NCI-H2171 treated with DMSO at 0.1 percent for 48 hours (cell line): ENCODE results near the gene ST7.
"Not testable (repeated sequence)": the region's sequence is repeated elsewhere in the genome, so short reads cannot be mapped to it uniquely, and the experiment has no call there.

Experiments used
- DNase-seq: peaks from one replicate; lab custom pipeline; 2025; lab: John Stamatoyannopoulos, UW

Gene ST7, protein sequence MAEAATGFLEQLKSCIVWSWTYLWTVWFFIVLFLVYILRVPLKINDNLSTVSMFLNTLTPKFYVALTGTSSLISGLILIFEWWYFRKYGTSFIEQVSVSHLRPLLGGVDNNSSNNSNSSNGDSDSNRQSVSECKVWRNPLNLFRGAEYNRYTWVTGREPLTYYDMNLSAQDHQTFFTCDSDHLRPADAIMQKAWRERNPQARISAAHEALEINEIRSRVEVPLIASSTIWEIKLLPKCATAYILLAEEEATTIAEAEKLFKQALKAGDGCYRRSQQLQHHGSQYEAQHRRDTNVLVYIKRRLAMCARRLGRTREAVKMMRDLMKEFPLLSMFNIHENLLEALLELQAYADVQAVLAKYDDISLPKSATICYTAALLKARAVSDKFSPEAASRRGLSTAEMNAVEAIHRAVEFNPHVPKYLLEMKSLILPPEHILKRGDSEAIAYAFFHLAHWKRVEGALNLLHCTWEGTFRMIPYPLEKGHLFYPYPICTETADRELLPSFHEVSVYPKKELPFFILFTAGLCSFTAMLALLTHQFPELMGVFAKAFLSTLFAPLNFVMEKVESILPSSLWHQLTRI

DNA sequence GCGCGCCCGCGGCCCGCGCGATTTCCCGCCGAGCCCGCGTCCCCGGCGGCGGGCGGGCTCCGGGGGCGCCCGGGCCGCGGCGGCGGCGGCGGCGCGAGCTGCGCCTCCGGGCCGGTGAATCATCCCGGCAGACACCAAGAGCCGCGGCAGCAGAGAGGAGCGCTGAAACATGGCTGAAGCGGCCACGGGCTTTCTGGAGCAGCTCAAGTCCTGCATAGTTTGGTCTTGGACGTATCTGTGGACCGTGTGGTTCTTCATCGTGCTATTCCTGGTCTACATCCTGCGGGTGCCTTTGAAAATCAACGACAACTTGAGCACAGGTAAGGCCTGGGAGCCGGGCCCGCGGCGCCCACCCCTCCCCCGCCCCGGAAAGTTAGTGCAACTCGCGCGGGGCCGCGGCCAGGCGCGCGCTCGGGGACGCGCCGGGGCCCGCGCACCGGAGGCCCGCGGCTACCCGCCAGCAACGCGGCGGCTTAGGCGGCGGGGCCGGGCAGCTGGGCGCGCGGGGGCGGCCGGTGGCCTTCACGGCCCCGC lies at the start of gene ST7:
Gene ST7, plus strand, starts transcription at position 130 of the 534 bp plus-strand sequence. Its CDS starts 40 bp downstream, at position 170.
- DNase-seq, result peak; percentile 78

DNA sequence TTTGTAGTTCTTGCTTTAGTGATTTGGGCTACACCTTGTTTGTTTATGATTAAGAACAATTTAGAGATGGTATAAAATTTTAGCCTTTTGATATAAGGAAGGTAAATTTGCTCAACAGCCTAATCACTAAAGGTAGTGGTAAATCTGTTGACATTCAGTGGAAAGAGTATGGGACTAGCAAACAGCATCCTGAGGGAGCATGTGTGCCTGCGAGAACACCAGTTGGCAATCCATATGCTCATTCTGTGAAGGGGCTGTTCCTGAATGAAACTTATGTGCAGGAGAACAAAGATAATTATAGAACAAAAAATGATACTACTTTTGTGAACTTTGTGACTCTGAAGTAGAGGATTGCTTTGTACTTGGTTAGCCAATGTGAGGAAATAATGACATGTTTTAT lies 46.9 kb upstream of the ST7 start:
- DNase-seq, result peak; percentile 19

DNA sequence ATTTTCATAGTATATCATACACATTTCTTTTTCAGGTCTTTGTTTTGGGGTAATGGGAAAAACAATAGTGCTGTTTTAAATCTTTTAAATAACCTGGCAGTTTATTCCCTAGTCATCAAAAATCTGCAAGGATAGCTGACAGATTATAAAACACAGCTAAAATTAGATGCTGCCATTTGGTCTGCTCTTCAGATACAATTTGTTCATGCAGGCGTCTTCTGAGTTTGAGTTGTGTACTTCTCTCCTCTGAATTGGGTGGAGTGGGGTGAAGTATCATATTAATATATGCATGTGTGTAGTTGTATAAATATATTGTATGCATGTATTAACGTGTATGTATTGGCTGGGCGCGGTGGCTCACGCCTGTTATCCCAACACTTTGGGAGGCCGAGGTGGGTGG lies 42.9 kb upstream of the ST7 start:
- DNase-seq, result no peak

DNA sequence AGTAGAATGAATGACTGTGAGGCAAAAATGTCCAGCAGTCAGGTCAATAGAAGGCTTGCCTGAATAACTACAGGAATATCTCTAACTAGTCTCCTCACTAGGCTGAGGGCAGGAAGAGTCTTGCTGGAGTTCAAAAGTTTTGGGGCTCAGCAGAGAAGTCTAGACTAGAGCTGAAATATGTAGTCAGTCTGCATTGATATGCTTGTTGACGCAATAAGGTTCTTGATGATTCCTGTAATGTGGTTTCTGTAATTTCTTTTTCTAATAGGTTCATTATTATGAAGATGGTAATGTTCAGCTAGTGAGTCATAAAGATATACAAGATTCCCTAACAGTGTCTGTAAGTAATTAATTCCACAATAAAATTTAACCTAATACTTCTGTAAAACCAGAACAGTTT lies 41.5 kb upstream of the ST7 start:
- no peak for DNase-seq

DNA sequence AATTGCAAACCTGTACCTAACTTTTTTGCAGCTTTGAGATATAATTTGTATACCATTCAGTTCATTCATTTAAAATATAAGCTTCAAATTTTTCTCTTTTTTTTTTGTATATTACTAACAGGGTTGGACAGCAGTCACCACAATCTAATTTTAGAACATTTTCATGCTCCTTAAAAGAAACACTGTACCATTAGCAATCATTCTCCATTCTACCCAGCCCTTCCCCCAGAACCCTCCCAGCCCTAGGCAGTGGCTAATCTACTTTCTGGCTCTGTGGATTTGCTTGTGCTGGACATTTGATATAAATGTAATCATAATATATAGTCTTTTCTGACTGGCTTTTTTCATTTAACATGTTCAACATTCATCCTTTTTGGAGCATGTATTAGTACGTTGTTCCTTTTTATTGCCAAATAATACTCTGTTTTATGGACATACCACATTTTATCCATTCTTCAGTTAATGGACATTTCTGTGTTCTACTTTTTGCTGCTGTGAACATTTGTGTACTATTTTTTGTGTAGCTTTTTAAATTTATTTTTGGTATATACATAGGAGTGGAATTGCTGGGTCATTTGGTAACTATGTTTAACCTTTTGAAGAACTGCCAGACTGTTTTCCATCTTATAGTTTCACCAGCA lies 40.9 kb upstream of the ST7 start:
- no peak for DNase-seq

DNA sequence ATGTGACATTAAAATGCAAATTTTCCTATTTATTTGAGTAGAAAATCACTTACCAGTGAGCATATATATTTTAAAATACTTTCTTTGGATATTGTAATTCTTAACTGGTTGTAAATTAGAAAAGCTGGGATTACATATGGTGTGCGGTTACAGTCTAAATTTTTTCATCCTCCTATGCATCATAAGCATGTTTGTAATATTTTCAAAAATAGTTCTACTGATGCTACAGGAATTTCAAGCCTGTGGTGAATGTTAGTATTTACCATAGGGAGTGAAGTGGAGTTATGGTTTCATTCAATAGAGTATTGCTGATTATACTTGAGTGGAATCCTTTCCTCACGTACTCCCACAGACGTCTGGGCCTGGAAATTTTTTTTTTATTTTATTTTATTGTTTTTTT lies 34.6 kb upstream of the ST7 start:
- no peak for DNase-seq

DNA sequence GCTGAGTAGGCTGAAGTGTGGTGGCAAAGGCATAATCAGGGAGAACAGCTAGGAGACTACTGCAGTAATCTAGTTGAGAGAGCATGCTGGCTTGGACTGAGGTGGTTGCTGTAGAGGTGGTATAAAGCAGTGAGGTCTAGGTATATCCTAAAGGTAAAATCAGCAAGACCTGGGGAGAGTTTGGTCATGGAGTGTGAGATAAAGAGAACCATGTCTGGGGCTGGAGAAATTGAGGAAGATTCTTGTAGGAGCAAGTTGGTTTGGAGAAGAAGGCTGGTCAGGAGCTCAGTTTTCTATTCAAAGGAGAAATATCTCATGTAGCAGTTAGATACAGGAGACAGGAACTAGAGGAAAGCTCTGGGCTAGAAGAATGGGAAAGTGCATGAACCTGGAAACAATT lies 32.9 kb upstream of the ST7 start:
- no peak for DNase-seq

DNA sequence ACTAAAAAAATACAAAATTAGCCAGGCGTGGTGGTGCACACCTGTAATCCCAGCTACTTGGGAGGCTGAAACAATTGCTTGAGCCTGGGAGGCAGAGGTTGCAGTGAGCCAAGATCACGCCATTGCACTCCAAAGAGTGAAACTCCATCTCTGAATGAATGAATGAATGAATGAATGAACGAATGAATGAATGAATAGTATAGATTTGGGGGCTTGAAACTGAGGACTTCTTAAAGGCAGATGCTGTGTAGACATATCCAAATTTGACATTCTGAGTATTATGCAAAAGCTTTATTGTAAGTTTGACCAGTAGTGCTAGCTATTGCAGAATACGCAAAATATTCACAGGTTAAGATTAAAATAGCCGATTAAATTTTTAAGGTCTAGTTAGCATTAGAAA lies 30.8 kb upstream of the ST7 start:
- no peak for DNase-seq

DNA sequence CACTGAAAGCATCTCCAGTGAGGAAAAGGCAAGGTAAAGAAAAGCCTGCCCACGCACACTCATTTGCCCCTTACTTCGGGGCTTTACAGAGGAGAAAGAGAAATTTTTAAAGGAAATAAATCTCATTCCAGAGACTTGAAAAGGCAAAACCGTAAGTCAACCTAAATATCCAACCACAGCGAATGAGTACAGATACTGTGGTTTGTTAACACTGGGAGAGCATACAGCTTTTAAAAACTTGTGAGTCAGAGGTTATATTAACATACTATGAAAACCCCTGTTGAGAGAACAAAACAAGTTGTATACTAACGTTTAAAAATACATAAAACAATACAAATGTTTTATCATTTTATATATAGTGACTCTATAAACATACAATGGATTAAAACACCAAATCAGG lies 28.6 kb upstream of the ST7 start:
- DNase-seq, result no peak

DNA sequence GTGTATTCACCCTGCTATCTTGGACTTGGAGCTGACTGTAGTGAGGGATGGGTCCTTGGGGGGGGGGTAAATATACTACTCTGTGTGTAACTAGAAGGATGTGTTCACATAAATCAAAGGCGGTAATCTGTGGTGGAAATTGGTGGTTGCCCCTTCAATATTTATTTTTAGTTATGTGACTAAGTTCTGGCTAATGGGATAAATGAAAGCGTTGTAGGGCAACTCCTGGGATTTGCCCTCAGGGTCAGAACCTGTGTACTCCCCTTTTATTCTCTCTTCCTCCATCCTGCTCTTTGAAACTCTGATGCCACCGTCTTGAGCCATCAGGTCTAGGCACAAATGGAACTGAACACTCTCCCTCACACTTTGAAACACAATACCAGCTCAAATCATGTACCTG lies 24.3 kb upstream of the ST7 start:
- no peak for DNase-seq

DNA sequence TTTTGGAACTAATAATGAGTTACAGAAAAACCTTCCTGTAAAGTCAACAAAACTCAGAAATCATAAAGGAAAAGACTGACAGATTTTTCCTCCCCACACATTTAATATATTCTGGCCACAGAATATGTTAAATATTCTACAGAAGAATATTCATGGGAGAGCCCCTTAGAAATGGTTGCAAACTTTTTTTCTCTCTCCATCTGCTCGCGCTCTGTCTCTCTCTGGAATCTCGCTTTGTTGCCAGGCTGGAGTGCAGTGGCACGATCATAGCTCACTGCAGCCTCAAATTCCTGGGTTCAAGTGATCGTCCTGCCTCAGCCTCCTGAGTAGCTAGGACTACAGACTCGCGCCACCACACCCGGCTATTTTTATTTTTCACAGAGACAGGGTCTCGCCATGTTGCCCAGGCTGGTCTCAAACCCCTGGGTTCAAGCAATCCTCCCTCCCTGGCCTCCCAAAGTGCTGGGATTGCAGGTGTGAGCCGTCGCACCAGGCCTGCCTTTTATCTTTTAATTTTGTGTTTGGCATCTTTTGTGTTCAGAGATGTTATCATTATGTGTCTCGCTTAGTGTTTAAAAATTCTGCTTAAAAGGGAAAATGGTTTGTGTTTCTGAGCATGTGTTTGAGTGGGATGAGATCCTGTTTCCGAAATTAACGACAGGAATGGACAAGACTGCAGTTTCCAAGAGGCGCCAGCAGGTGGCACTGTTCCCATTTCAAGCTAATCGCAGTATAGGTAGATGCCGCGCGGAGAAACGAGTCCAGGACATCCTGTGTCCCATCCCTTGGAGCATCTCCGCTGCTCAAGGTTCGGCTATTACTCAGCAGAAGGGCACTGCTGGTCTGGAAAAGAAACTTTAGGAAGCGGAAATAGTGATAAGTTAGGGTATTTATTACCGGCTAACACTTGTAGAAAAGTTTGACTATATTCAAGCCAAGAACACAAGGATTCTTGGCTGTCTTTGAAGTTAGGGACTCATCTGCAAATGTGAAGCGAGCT lies 23.1 kb upstream of the ST7 start:
- DNase-seq, result peak; percentile 71

DNA sequence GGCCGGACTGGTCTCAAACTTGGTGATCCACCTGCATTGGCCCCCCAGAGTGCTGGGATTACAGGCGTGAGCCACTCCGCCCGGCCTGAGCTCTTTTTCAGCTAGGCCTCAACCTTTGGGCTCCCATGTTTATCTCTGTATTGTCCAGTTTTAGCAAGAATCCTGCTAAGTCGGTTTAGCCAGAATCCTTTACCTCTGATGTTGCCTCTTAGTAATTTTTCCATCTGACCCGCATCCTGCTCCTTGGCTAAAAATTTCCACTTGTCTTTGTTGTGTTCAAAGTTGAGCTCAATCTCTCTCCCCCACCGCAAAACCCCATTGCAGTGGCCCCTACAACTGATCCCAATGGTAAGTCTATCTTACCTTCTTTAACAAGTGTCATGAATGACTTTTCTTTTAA lies 20.7 kb upstream of the ST7 start:
- DNase-seq, result no peak

DNA sequence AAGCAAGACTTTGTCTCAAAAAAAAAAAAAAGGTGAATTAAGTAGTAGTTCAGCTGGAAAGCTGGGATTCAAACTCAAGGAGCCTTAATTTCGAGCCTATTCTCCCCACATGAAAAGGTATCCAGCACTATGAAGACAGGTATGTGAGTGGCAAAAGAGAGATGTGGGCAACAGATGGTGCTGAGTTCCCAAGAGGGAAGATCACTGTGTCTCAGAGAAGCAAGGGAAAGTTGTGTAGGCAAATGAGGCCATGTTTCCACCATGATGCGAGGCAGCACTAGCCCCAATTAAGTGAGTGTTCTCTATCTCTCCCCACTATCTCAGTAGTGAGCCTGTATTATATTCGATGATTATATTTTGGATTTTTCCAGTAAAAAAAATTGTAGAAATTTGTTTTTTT lies 19.8 kb upstream of the ST7 start:
- peak; percentile 72 for DNase-seq

DNA sequence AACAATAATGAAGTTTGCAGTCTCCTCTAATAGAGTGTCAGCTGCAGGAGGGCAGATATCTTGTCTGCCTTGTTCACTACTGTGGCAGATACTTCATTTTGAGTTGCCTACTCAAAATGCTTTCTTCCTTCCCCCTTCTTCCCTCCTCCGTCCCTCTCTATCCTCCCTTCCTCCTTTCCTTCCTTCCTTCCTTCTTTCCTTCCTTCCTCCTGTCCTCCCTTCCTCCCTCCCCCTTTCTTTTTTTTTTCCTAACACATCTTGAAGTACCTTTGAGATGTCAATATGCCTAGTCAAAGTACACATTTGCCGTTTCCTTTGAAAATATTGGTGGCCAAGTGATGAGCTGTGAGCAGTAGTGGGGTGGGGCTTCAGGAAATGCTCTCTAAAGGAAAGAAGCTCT lies 18.7 kb upstream of the ST7 start:
- DNase-seq, result no peak

DNA sequence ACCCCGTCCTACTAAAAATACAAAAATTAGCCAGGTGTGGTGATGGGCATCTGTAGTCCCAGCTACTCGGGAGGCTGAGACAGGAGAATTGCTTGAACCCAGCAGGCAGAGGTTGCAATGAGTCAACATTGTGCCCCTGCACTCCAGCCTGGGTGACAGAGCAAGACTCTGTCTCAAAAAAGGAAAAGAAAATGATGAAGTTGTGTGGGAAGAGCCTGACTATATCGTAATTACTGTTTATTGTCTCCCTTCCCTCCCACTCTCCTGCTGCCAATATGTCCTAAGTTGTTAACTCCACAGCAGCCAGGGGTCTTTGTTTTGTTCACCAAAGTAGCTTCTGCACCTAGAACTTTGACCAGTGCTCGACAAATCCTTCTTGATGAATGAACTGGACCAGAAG lies 16.5 kb upstream of the ST7 start:
- DNase-seq, result not testable (repeated sequence)

DNA sequence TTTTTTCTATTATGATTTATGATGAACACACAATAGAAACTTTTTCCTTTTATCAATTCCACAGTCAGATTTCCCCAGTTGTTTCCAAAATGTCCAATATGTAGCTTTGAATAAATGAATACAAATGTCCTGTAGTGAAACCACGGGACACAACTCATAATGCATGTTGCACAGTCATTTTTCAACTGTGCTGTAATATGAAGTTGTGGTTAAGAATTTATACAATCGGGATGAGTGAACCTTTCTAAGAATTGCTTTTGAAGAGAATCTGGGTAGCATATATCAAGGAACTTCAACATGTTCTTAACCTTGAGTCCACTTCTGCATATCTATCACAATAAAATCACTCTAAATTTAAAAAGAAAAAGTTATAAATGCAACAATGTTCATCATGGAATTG lies 14.6 kb upstream of the ST7 start:
- no peak for DNase-seq

DNA sequence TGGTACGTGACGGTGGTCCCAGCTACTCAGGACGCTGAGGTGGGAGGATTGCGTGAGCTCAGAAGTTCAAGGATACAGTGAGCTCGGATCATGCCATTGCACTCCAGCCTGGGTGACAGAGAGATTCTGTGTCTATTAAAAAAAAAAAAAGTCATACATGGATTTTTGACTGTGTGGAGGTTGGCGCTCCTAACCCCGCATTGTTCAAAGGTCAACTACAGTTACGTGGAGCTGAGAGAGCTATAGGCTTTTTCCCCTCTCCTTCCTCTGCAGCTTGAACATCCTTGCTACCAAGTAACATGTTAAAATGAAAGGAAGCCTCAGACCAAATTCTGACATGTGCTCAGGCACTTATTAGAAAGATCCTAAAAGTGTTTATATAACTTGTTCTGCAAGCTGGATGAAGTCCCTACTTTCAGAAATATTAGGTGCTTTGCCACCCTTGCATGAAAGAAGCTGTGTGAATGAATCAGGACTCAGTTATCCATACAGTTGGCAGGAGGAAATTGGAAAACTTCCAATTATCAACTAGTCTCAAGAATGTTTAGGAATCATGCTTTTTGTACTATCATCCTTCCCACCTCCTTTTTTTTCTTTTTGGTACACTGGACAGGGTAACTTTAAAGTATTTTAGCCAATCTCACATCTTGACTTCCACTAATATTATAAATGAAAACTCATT lies 12.5 kb upstream of the ST7 start:
- no peak for DNase-seq

DNA sequence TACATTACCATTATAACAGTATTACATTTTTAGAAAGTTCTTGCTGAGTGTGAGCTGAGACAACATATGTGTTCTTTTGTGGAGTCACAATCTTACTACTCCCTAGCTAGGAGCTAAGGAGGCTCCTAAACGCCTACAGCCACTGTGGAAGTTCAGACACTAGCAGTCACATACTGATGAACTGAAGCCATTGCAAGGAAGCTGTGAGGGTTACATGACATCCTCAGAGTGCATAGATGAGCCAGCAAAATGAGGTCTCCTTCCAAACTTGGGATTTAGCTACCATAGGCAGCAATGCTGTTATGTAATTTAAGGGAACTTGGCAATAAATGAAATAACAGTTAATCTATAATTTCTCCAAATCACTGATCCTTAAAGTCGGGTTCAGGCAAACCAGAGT lies 10.8 kb upstream of the ST7 start:
- no peak for DNase-seq

DNA sequence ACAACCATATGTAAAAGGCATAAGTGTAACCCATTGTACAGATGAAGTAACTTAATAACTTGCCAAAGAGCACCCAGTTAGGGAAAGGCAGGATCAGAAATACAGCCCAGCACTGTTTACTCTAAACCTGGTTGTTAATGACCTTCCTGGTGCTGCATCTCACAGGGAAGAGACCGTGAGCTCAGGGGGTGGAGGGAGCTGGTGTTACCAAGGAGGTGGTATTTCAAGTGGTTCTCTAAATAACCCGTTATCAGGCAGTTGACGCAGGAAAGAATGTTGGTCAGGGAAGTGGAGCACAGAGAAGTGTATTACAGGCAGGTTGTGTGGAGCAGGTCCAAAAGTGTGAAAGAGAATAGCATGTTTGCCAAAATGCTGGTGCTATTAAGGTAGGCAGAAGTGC lies 4.4 kb upstream of the ST7 start:
- no peak for DNase-seq

DNA sequence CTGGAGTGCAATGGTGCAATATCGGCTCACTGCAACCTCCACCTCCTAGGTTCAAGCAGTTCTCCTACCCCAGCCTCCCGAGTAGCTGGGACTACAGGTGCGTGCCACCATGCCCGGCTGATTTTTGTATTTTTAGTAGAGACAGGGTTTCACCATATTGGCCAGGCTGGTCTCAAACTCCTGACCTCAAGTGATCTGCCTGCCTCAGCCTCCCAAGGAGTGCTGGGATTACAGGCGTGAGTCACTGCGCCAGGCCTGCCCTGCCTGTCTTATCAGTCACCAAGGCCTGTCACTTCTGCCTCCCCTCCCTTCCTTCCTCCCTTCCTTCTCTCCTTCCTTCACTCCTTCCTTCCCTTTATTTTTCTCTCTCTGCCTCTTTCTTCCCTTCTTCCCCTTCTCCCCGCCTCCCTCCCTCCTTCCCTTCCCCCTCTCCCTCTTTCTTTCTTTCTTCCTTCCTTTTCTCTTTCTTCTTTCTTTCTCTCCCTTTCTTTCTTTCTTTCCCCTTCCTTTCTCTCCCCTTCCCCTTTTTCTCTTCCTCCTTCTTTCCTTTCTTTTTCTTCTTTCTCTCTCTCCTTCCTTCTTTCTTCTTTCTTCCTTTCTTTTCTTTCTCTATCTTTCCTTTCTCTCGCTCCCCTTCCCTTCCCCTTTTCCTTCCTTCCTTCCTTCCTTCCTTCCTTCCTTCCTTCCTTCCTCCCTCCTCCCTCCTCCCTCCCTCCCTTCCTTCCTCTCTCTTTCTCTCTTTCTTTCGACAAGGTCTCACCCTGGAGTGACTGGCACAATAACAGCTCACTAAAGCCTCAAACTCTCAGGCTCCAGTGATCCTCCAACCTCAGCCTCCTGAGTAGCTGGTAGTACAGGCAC lies 3.1 kb upstream of the ST7 start:
- no peak for DNase-seq
